Measurements from ENCODE around the gene ALPL. TPM values are rescaled to one million over a fixed set of nuclear protein-coding genes. Genes with fewer than 3 reads are reported as not detected.

Gene ALPL
- total RNA-seq, 1 donor from 2014 or later, result 6.6 TPM

DNA sequence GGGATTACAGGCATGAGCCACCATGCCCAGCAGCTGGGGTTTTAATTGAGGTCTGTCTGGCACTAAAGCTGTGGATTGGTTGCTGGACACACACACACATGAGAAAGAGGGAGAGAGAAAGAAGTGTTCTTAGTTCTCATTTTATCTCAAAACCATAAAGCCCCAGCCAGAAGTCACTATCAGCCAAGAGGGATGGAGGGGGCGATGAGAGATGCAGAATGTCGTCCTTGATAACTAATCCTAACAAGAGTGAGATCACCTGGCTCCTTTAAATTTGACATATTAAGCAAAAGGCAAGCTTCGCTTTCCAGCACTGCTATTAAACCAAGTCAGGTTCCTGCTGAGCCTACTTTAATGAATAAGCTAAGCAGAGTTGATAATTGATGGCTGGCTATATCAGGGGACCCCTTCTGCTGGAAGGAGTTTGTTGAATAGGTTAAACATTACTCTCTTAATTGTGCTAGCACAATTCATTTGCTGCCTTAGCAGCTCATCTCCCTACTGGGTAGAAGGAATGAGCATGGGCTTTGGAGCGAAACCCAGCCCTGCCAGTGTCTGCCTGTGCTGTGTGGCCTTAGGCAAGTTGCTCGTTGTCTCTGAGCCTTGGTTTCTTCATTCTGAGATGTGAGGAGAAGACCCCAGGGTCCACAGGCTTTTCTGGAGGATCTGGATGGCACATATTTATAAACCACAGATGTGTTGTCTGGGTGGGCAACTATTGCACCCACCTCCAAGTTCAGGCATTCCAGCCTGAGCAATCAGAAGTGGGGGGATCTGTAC lies 50.8 kb downstream of the ALPL start:
- Histone ChIP-seq H3K27me3 (no peaks in the 10 kb centered on the region), H3K4me3 (no peak overlapping the region), H3K27ac (no peak overlapping the region), H3K9me3 (no peaks in the 10 kb centered on the region), H3K36me3 (no peaks in the 10 kb centered on the region), H3K4me1 (no peaks in the 10 kb centered on the region)
- intact Hi-C loops (cut with DNase I), result no loop called here
- DNase-seq (ENCODE audit: extremely low spot score in 2 of 2), result no peak
- TF ChIP-seq POLR2A (IDR thresholded peaks at IDR 0.05) (no peak), POLR2AphosphoS5 (IDR thresholded peaks at IDR 0.05; ENCODE audit: insufficient read depth in 1 of 2, low read depth in 1 of 2) (no peak)
- TF ChIP-seq, protein P1, sequence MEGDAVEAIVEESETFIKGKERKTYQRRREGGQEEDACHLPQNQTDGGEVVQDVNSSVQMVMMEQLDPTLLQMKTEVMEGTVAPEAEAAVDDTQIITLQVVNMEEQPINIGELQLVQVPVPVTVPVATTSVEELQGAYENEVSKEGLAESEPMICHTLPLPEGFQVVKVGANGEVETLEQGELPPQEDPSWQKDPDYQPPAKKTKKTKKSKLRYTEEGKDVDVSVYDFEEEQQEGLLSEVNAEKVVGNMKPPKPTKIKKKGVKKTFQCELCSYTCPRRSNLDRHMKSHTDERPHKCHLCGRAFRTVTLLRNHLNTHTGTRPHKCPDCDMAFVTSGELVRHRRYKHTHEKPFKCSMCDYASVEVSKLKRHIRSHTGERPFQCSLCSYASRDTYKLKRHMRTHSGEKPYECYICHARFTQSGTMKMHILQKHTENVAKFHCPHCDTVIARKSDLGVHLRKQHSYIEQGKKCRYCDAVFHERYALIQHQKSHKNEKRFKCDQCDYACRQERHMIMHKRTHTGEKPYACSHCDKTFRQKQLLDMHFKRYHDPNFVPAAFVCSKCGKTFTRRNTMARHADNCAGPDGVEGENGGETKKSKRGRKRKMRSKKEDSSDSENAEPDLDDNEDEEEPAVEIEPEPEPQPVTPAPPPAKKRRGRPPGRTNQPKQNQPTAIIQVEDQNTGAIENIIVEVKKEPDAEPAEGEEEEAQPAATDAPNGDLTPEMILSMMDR (IDR thresholded peaks at IDR 0.05), result no peak

DNA sequence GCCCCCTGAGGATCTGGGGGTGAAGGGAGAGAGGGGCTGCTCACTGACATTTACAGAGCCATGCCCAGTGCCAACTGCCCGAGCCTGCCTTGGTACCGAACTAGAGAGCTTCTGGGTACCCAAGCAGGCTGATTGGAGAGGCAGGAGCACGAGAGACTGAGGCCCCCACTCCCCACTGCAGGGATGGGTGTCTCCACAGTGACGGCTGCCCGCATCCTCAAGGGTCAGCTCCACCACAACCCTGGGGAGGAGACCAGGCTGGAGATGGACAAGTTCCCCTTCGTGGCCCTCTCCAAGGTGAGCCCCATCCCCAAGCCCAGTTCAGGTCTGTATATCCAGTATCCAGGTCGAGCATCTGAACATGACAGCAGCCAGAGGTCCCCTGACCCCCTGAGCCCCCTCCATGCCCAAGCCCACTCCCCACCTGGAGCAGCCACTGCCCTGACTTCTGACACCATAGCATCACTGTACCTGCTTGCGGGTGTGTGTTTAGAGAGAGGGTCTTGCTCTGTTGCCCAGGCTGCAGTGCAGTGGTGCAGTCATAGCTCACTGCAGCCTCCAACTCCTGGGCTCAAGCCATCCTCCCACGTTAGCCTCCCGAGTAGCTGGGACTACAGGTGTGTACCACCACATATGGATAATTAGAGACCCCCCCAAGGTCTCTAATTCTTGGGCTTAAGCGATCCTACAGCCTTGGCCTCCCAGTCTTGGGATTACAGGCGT lies 51.9 kb downstream of the ALPL start:
- H3K27me3 ChIP-seq, result no peaks in the 10 kb centered on the region
- no peak overlapping the region for H3K4me3 ChIP-seq
- DNase-seq (ENCODE audit: extremely low spot score in 2 of 2), result no peak
- TF ChIP-seq, protein P1 (IDR thresholded peaks at IDR 0.05), result no peak
- TF ChIP-seq POLR2AphosphoS5 (IDR thresholded peaks at IDR 0.05; ENCODE audit: insufficient read depth in 1 of 2, low read depth in 1 of 2) (no peak), POLR2A (IDR thresholded peaks at IDR 0.05) (no peak)
- intact Hi-C loops (cut with DNase I), result no loop called here
- H3K9me3 ChIP-seq, result no peaks in the 10 kb centered on the region
- no peaks in the 10 kb centered on the region for H3K36me3 ChIP-seq
- no peak overlapping the region for H3K27ac ChIP-seq
- H3K4me1 ChIP-seq, result no peaks in the 10 kb centered on the region

DNA sequence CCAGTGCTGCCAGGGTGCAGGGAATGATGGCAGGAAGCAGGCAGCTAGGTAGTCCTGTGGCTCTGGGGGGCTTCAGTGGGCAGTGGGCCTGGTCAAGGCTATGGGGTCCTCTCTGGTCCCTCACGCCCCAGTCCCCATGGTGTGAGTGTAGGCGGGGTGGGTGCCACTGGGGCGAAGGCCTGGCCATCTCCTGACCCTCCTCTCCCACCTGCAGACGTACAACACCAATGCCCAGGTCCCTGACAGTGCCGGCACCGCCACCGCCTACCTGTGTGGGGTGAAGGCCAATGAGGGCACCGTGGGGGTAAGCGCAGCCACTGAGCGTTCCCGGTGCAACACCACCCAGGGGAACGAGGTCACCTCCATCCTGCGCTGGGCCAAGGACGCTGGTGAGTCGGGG lies 53.7 kb downstream of the ALPL start:
- Histone ChIP-seq H3K27me3 (no peaks in the 10 kb centered on the region), H3K9me3 (no peaks in the 10 kb centered on the region), H3K36me3 (no peaks in the 10 kb centered on the region), H3K4me1 (no peaks in the 10 kb centered on the region), H3K27ac (no peak overlapping the region), H3K4me3 (no peak overlapping the region)
- intact Hi-C loops (cut with DNase I), result no loop called here
- DNase-seq (ENCODE audit: extremely low spot score in 2 of 2), result no peak
- TF ChIP-seq POLR2AphosphoS5 (IDR thresholded peaks at IDR 0.05; ENCODE audit: insufficient read depth in 1 of 2, low read depth in 1 of 2) (no peak), POLR2A (IDR thresholded peaks at IDR 0.05) (no peak)
- TF ChIP-seq, protein P1 (IDR thresholded peaks at IDR 0.05), result no peak

DNA sequence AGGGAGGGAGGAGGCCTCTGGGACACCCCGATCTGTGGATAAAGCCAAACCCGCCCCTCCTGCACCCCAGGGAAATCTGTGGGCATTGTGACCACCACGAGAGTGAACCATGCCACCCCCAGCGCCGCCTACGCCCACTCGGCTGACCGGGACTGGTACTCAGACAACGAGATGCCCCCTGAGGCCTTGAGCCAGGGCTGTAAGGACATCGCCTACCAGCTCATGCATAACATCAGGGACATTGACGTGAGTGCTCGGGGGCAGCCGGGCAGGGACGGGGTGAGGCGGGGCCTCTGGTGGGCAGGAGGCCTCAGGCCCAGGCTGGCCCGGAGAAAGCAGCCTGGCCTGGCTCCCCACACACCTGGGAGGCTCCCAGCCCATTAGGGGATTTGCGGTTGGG lies 54.7 kb downstream of the ALPL start:
- H3K36me3 ChIP-seq, result no peaks in the 10 kb centered on the region
- DNase-seq (ENCODE audit: extremely low spot score in 2 of 2), result no peak
- no peaks in the 10 kb centered on the region for H3K4me1 ChIP-seq
- intact Hi-C loops (cut with DNase I), result no loop called here
- no peak overlapping the region for H3K27ac ChIP-seq
- no peaks in the 10 kb centered on the region for H3K27me3 ChIP-seq
- no peak overlapping the region for H3K4me3 ChIP-seq
- TF ChIP-seq POLR2A (IDR thresholded peaks at IDR 0.05) (no peak), POLR2AphosphoS5 (IDR thresholded peaks at IDR 0.05; ENCODE audit: insufficient read depth in 1 of 2, low read depth in 1 of 2) (no peak)
- TF ChIP-seq, protein P1 (IDR thresholded peaks at IDR 0.05), result no peak
- H3K9me3 ChIP-seq, result no peaks in the 10 kb centered on the region
